Activated gamma-delta T cell treated with Interleukin-2 at 50 U/mL for 16 hours (primary cell): Measurements from ENCODE around the gene APBA2.
"Not testable (repeated sequence)": the region's sequence is repeated elsewhere in the genome, so short reads cannot be mapped to it uniquely, and the experiment has no call there.

Source experiments
- DNase-seq: peaks from one replicate; pipeline ENCODE4 v3.0.0-alpha.2; 2020

The APBA2 gene

GRCh38 chr15:28879551-28879950 is 6.2 kb upstream of the APBA2 start:
- no peak for DNase-seq

- no peak for DNase-seq
Observed at GRCh38 chr15:28880680-28881079, 5.1 kb upstream of the APBA2 start.

GRCh38 chr15:28881170-28881569 is 4.6 kb upstream of the APBA2 start:
- no peak for DNase-seq

GRCh38 chr15:28881600-28881999 is 4.2 kb upstream of the APBA2 start:
- DNase-seq: no peak

GRCh38 chr15:28884151-28884940 is 1.4 kb upstream of the APBA2 start:
- DNase-seq: no peak

- DNase-seq: peak; percentile 23
Observed at GRCh38 chr15:28885128-28885629, 595 bp upstream of the APBA2 start.

GRCh38 chr15:28886431-28887338 is 911 bp downstream of the APBA2 start:
- DNase-seq: no peak

- no peak for DNase-seq
Observed at GRCh38 chr15:28887339-28888174, 1.8 kb downstream of the APBA2 start.

GRCh38 chr15:28888302-28888894 is 2.6 kb downstream of the APBA2 start:
- no peak for DNase-seq

GRCh38 chr15:28888900-28889299 is 3.1 kb downstream of the APBA2 start:
- no peak for DNase-seq

GRCh38 chr15:28889346-28889745 is 3.6 kb downstream of the APBA2 start:
- no peak for DNase-seq

GRCh38 chr15:28889871-28890270 is 4.1 kb downstream of the APBA2 start:
- not testable (repeated sequence) for DNase-seq

- DNase-seq: not testable (repeated sequence)
Observed at GRCh38 chr15:28890291-28890690, 4.5 kb downstream of the APBA2 start.

- DNase-seq: no peak
Observed at GRCh38 chr15:28890711-28891495, 5.1 kb downstream of the APBA2 start.

- no peak for DNase-seq
Observed at GRCh38 chr15:28891588-28891987, 5.8 kb downstream of the APBA2 start.

GRCh38 chr15:28892789-28893610 is 7.2 kb downstream of the APBA2 start:
- no peak for DNase-seq

GRCh38 chr15:28894631-28895030 is 8.9 kb downstream of the APBA2 start:
- DNase-seq: no peak

GRCh38 chr15:28895146-28895545 is 9.4 kb downstream of the APBA2 start:
- no peak for DNase-seq

- DNase-seq: no peak
Observed at GRCh38 chr15:28895566-28895965, 9.8 kb downstream of the APBA2 start.

GRCh38 chr15:28896951-28897350 is 11.2 kb downstream of the APBA2 start:
- no peak for DNase-seq
